ENCODE results near the gene HS3ST6.

The HS3ST6 gene

DNA sequence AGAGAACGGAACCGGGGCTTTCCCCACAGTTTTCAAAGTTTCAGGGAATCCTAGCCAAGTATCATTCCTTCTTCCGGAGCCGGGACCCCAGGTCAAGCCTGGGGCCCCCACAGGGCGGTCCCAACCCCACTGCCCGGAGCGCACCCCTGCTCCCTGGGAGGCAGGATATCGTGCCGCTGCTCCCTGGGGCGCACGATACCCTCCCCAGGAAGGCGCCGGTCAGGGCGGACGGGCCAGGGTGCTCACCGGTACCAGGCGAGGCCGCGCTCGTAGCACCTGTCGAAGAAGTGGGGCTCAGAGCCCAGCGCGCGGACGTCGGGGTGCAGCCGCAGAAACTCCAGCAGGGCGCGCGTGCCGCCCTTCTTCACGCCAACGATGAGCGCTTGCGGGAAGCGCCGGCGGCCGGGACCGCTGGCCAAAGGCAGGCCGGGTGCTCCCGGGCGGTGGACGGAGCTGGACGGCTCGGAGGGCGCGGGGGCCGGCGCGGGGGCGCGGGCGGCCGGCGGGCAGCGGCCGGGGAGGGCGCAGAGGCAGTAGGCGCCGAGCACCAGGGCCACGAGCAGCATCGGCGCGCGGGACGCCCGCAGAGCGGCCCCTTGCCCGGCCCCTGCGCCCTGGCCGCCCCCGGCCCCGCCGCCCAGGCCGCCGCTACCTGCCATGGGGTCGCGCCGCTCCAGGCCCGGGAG, 407 bp downstream of the HS3ST6 start:
- TF ChIP-seq SPI1 (IDR thresholded peaks at IDR 0.05; ENCODE audit: low read depth, low read length) (no peak), TAF1 (IDR thresholded peaks at IDR 0.05; ENCODE audit: low read depth, low read length) (no peak), POLR2AphosphoS5 (IDR thresholded peaks at IDR 0.05; ENCODE audit: low read depth, low read length) (no peak), POU2F2 (IDR thresholded peaks at IDR 0.05; ENCODE audit: low read depth, low read length) (no peak)
- no peak for DNase-seq (ENCODE audit: insufficient read length, low spot score)
- FAIRE-seq: no peak

DNA sequence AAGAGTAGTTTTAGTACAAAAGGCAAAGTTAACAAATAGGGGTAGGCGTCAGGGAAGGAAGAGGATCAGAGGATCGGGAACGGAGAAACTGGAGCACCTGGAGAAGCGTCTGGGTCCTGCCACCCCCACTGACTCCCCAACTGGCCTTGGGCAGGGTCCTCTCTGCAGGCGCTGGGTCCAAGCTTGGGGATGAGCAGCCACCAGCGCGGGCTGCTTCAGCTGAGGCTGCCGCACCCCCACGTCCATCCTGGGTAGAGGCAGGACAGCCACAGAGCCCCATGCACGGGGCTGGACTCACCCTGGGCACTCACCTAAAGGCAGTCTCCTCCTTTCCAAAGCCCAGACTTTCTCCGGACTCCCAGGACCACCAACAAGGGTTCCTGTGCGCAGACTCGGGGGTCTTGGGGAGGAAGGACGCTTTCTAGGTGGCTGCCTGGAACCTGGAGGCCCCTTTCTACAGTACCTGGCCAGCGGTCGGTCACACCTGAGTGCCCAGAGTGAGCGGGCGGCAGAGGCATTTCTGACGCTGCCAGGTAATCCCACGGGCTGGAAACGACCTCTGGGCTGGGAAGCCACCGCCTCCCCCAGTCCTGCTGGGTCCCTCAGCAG, 1.1 kb downstream of the HS3ST6 start:
- DNase-seq (ENCODE audit: insufficient read length, low spot score) (no peak), FAIRE-seq (no peak)
- TF ChIP-seq POU2F2 (IDR thresholded peaks at IDR 0.05; ENCODE audit: low read depth, low read length) (no peak), POLR2AphosphoS5 (IDR thresholded peaks at IDR 0.05; ENCODE audit: low read depth, low read length) (no peak), PAX5 (IDR thresholded peaks at IDR 0.05; ENCODE audit: insufficient read depth, low read length, severe bottlenecking) (no peak), TAF1 (IDR thresholded peaks at IDR 0.05; ENCODE audit: low read depth, low read length) (no peak), POLR2A (IDR thresholded peaks at IDR 0.05; ENCODE audit: low read depth, low read length) (no peak), SPI1 (IDR thresholded peaks at IDR 0.05; ENCODE audit: low read depth, low read length) (no peak)

DNA sequence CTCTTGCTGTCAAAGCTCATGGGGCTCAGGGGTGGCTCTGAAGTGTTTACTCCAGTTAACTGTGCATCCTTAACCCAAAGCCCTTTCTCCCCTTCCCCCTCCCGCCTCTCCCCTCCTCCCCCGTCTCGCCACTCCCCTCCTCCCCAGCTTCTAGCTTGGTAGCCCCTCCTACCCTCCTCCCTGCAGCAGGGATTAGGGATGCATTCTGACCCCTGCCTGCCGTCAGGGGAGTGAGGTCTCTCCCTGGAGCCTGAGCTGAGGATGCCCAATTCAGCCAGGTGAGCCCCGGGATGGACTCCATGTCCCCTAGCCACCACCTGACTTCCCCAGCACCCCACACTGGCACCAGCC, 1.6 kb downstream of the HS3ST6 start:
- no peak for TF ChIP-seq POLR2A (IDR thresholded peaks at IDR 0.05; ENCODE audit: low read depth, low read length)
- no peak for TF ChIP-seq PAX5 (IDR thresholded peaks at IDR 0.05; ENCODE audit: insufficient read depth, low read length, severe bottlenecking)
- no peak for TF ChIP-seq POU2F2 (IDR thresholded peaks at IDR 0.05; ENCODE audit: low read depth, low read length)
- no peak for TF ChIP-seq SPI1 (IDR thresholded peaks at IDR 0.05; ENCODE audit: low read depth, low read length)
- TF ChIP-seq POLR2AphosphoS5 (IDR thresholded peaks at IDR 0.05; ENCODE audit: low read depth, low read length): no peak
- TF ChIP-seq TAF1 (IDR thresholded peaks at IDR 0.05; ENCODE audit: low read depth, low read length): no peak
- FAIRE-seq (no peak), DNase-seq (ENCODE audit: insufficient read length, low spot score) (no peak)

DNA sequence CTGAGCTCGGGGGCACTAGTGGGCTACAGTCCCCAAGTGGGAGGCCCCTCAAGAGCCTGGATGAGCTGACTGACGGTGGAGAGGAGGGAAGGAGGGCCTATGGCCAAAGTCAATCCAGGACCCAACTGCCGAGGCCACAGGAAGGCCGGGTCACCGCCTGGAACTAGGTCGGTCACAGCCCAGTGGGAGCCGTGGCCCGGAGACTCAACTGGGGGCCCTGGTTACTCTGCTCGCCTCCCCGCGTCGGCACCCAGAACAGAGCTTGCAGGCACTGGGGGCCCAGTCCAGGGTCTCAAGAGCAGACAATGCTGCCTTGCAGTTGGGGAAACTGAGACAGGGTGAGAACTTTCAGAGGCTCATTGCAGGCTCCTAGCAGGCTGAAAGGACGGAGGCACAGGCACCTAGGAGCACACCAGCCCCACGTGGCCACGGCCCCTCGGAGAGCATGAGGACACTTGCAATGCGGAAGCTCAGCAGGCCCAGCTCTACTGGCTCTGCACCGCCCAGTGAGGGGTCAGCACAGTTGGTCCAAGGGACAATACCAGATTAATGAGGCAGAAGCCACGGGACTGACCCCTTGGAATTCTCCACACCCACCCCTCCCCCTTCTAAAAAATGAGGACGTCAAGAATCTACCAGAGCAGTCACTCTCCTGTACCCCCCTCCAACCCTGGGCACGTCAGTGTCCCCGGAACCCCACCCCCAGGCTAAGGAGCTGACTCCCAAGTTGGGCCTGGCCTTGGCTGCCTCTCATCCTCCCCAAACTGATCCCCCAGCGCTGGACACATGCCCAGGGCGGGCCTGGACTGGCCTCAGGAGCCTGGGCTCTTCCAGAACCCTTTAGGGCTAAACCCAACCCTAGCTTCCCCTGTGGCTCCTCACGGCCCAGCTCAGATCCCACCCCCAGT, 2.2 kb downstream of the HS3ST6 start:
- FAIRE-seq: no peak
- DNase-seq (ENCODE audit: insufficient read length, low spot score): no peak
- no peak for TF ChIP-seq SPI1 (IDR thresholded peaks at IDR 0.05; ENCODE audit: low read depth, low read length)

DNA sequence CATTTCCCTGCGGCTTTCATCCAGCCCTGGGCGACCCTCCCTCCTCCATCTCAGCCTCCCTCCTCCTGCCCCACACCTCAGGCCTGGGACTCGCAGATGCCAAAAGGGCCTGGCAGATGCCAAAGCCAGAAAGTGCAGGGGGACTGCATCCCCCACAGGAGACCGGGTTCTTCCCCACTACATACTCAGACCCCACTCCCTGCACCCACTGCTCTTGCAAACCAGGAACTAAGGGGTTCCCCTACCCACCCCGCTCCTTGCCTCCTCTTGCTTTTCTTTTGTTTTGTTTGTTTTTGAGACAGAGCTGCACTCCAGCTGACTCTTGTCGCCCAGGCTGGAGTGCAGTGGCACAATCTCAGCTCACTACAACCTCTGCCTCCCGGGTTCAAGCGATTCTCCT, 3.2 kb downstream of the HS3ST6 start:
- DNase-seq (ENCODE audit: insufficient read length, low spot score) (no peak), FAIRE-seq (no peak)
- no peak for TF ChIP-seq SPI1 (IDR thresholded peaks at IDR 0.05; ENCODE audit: low read depth, low read length)
- TF ChIP-seq POLR2AphosphoS5 (IDR thresholded peaks at IDR 0.05; ENCODE audit: low read depth, low read length): no peak
- TF ChIP-seq PAX5 (IDR thresholded peaks at IDR 0.05; ENCODE audit: insufficient read depth, low read length, severe bottlenecking): no peak
- TF ChIP-seq TAF1 (IDR thresholded peaks at IDR 0.05; ENCODE audit: low read depth, low read length): no peak
- TF ChIP-seq POLR2A (IDR thresholded peaks at IDR 0.05; ENCODE audit: low read depth, low read length): no peak
- TF ChIP-seq POU2F2 (IDR thresholded peaks at IDR 0.05; ENCODE audit: low read depth, low read length): no peak

DNA sequence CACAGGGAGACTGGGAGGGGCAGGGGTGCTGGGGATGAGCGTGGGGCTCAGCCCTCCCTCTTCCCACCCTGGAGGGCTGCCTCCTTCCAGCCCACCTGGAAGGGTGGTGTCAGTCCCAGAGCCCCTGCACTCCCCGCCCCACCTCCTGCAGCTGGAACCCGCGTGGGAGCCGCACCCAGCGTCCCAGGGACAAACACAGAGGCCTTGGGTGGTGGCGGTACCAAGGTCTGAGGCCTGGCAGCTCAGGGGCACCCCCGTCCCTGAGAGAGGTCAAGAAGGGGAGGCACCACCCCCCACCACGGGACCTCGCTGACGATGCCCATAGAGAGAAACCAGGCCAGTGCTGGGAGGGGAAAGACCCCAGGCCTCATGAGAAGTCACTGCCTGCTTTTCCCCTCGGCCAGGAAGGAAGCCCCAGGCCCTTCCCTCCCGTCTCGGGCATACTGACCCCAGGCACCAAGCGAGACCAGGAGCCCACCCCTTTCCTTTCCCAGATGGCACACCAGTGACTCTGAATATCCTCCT, 4.1 kb downstream of the HS3ST6 start:
- FAIRE-seq (no peak), DNase-seq (ENCODE audit: insufficient read length, low spot score) (no peak)
- TF ChIP-seq POLR2AphosphoS5 (IDR thresholded peaks at IDR 0.05; ENCODE audit: low read depth, low read length) (no peak), SPI1 (IDR thresholded peaks at IDR 0.05; ENCODE audit: low read depth, low read length) (no peak), PAX5 (IDR thresholded peaks at IDR 0.05; ENCODE audit: insufficient read depth, low read length, severe bottlenecking) (no peak), TAF1 (IDR thresholded peaks at IDR 0.05; ENCODE audit: low read depth, low read length) (no peak), POU2F2 (IDR thresholded peaks at IDR 0.05; ENCODE audit: low read depth, low read length) (no peak), POLR2A (IDR thresholded peaks at IDR 0.05; ENCODE audit: low read depth, low read length) (no peak)

DNA sequence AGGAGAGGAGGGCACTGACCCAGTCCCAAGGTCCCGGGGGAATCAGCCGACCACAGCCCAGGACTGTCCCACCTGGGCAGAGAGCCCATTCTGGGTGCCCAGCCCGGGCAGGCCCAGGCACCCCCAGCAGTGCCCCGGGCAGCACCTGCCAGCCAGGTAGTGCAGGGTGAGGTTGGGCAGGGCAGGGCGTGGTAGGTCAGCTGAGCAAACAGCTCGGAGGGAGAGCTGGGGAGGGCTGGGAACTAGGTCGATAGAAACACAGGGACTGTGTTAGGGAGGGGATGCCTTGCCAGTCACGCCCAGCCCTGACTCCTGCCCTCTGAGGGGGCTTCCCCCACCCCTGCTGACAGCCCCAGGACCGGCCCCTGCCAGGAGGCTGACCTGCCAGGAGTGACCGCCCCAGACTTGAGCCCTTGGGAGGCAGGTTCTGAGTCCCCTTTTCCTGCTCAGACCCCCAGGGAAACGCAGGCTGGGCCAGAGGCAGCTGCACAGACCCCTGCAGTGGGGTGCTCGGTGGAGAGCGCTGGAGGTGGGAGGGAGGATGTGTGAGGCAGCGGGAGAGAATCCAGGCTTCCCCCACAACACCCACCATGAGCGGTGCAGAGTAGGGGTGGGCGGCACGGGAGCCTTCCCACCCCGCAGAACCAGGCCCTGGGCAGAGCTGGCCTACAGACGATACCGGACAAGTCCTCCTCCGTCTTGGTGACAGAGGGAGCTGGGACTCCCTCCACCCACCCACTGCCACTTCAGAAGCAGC, 4.7 kb downstream of the HS3ST6 start:
- DNase-seq (ENCODE audit: insufficient read length, low spot score): no peak

DNA sequence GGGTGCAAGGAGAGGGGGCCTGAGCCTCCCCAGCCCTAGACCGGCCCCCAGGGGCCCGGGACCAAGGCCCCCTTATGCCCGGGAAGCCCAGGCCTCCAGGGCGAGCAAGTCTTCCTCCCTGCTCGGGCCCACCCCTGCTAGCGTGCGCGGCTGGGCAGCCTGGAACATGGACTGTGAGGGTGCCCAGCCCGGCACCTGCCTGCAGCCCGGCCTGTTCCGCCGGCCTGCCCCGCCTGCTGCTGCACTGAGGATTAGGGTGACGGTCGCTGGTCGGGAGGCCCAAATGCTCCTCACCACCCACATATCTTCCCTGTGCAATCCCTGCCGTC, 6.0 kb downstream of the HS3ST6 start:
- FAIRE-seq (no peak), DNase-seq (ENCODE audit: insufficient read length, low spot score) (no peak)
- TF ChIP-seq PAX5 (IDR thresholded peaks at IDR 0.05; ENCODE audit: insufficient read depth, low read length, severe bottlenecking) (no peak), POU2F2 (IDR thresholded peaks at IDR 0.05; ENCODE audit: low read depth, low read length) (no peak), TAF1 (IDR thresholded peaks at IDR 0.05; ENCODE audit: low read depth, low read length) (no peak), POLR2AphosphoS5 (IDR thresholded peaks at IDR 0.05; ENCODE audit: low read depth, low read length) (no peak), SPI1 (IDR thresholded peaks at IDR 0.05; ENCODE audit: low read depth, low read length) (no peak), POLR2A (IDR thresholded peaks at IDR 0.05; ENCODE audit: low read depth, low read length) (no peak)

More for the DNA sequence above, 4.7 kb downstream of the HS3ST6 start:
- TF ChIP-seq PAX5 (IDR thresholded peaks at IDR 0.05; ENCODE audit: insufficient read depth, low read length, severe bottlenecking) (no peak), POU2F2 (IDR thresholded peaks at IDR 0.05; ENCODE audit: low read depth, low read length) (no peak), POLR2AphosphoS5 (IDR thresholded peaks at IDR 0.05; ENCODE audit: low read depth, low read length) (no peak)
- FAIRE-seq: no peak

Data from GM12891 (cell line).